Measurements from ENCODE around the gene ADAM12. TPM values are rescaled to one million over a fixed set of nuclear protein-coding genes. Genes with fewer than 3 reads are reported as not detected.

The ADAM12 gene
- total and polyA plus RNA-seq, 4 donors: 0.03 to 0.33 (median 0.19) TPM

GRCh38 chr10:126111516-126111915 lies 276.8 kb downstream of the ADAM12 start:
- no peak for DNase-seq (ENCODE audit: low spot score)
- no peak overlapping the region for H3K4me3 ChIP-seq (ENCODE audit: low read depth in 1 of 3, low read length in 3 of 3)
- no peaks in the 10 kb centered on the region for H3K36me3 ChIP-seq (ENCODE audit: control insufficient read depth in 4 of 4, insufficient read depth in 3 of 4, low read depth in 1 of 4, low read length in 3 of 4)
- H3K27ac ChIP-seq (ENCODE audit: low read depth in 1 of 2, low read length in 2 of 2): no peak overlapping the region
- H3K4me1 ChIP-seq (ENCODE audit: control insufficient read depth in 4 of 4, insufficient read depth in 4 of 4, low read length in 3 of 4): no peaks in the 10 kb centered on the region
- H3K9me3 ChIP-seq (ENCODE audit: control insufficient read depth in 4 of 4, low read length in 3 of 4): no peaks in the 10 kb centered on the region
- H3K27me3 ChIP-seq (ENCODE audit: control insufficient read depth in 4 of 4, insufficient read depth in 4 of 4, low read length in 3 of 4): peaks cover 0 to 4% (median 0%) of the 10 kb centered on the region in 4 donors
- WGBS: 64% methylated on average over 6 of the region's 6 CpGs
- no peak overlapping the region for H3K9ac ChIP-seq (ENCODE audit: low read depth in 1 of 2, low read length in 2 of 2)
- no peak for TF ChIP-seq FOXA2 (IDR thresholded peaks at IDR 0.05)
- no peak for TF ChIP-seq NR2F2 (IDR thresholded peaks at IDR 0.05)

GRCh38 chr10:126110489-126111180 lies 277.6 kb downstream of the ADAM12 start:
- WGBS: 61% methylated on average over 5 of the region's 5 CpGs
- H3K4me1 ChIP-seq (ENCODE audit: control insufficient read depth in 4 of 4, insufficient read depth in 4 of 4, low read length in 3 of 4): no peaks in the 10 kb centered on the region
- H3K36me3 ChIP-seq (ENCODE audit: control insufficient read depth in 4 of 4, insufficient read depth in 3 of 4, low read depth in 1 of 4, low read length in 3 of 4): no peaks in the 10 kb centered on the region
- H3K9me3 ChIP-seq (ENCODE audit: control insufficient read depth in 4 of 4, low read length in 3 of 4): no peaks in the 10 kb centered on the region
- TF ChIP-seq TAF1 (conservative IDR thresholded peaks at IDR 0.05): no peak
- TF ChIP-seq SP1 (IDR thresholded peaks at IDR 0.05): no peak
- no peak for TF ChIP-seq HNF4A (conservative IDR thresholded peaks at IDR 0.05)
- TF ChIP-seq GABPA (IDR thresholded peaks at IDR 0.05 in 1 of 2, conservative IDR thresholded peaks at IDR 0.05 in 1 of 2): no peak
- peaks cover 0 to 4% (median 0%) of the 10 kb centered on the region in 4 donors for H3K27me3 ChIP-seq (ENCODE audit: control insufficient read depth in 4 of 4, insufficient read depth in 4 of 4, low read length in 3 of 4)
- no peak overlapping the region for H3K27ac ChIP-seq (ENCODE audit: low read depth in 1 of 2, low read length in 2 of 2)
- no peak overlapping the region for H3K4me3 ChIP-seq (ENCODE audit: low read depth in 1 of 3, low read length in 3 of 3)
- DNase-seq (ENCODE audit: low spot score): no peak
- no peak overlapping the region for H3K9ac ChIP-seq (ENCODE audit: low read depth in 1 of 2, low read length in 2 of 2)

DNA sequence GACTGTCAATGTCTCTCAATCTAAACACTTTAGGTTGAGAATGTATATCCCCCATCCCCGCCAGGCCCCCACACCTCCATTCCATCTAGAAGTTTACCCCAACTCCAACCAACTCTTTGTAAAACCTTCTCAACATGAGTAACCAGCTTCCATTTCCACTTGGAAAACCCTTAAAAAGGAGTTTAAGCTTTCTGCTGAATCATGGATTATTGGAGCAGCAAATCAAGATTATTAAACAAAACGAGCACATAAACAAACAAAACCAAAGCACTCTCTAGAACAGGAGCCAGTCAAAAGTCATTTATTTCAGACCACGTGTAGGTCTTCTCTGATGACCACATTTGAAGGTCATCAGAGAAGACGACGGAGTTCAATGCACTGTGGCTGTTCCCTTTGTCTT lies 278.4 kb downstream of the ADAM12 start:
- H3K27me3 ChIP-seq (ENCODE audit: control insufficient read depth in 4 of 4, insufficient read depth in 4 of 4, low read length in 3 of 4): peaks cover 0 to 4% (median 0%) of the 10 kb centered on the region in 4 donors
- TF ChIP-seq ATF3 (IDR thresholded peaks at IDR 0.05) (no peak), SP1 (IDR thresholded peaks at IDR 0.05) (no peak), EGR1 (IDR thresholded peaks at IDR 0.05; ENCODE audit: low read depth in 2 of 2) (no peak), ZBTB33 (IDR thresholded peaks at IDR 0.05) (no peak), RXRA (IDR thresholded peaks at IDR 0.05) (no peak), MAX (IDR thresholded peaks at IDR 0.05) (no peak), HNF4A (conservative IDR thresholded peaks at IDR 0.05) (no peak), HNF4G (IDR thresholded peaks at IDR 0.05) (no peak), FOXA1 (IDR thresholded peaks at IDR 0.05) (no peak), YY1 (IDR thresholded peaks at IDR 0.05) (no peak), FOXA2 (IDR thresholded peaks at IDR 0.05) (no peak), JUND (IDR thresholded peaks at IDR 0.05) (no peak), TAF1 (conservative IDR thresholded peaks at IDR 0.05) (no peak)
- TF ChIP-seq, protein P1, sequence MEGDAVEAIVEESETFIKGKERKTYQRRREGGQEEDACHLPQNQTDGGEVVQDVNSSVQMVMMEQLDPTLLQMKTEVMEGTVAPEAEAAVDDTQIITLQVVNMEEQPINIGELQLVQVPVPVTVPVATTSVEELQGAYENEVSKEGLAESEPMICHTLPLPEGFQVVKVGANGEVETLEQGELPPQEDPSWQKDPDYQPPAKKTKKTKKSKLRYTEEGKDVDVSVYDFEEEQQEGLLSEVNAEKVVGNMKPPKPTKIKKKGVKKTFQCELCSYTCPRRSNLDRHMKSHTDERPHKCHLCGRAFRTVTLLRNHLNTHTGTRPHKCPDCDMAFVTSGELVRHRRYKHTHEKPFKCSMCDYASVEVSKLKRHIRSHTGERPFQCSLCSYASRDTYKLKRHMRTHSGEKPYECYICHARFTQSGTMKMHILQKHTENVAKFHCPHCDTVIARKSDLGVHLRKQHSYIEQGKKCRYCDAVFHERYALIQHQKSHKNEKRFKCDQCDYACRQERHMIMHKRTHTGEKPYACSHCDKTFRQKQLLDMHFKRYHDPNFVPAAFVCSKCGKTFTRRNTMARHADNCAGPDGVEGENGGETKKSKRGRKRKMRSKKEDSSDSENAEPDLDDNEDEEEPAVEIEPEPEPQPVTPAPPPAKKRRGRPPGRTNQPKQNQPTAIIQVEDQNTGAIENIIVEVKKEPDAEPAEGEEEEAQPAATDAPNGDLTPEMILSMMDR (IDR thresholded peaks at IDR 0.05; ENCODE audit: low read depth, low read length, missing input control): no peak
- TF ChIP-seq, protein P2, sequence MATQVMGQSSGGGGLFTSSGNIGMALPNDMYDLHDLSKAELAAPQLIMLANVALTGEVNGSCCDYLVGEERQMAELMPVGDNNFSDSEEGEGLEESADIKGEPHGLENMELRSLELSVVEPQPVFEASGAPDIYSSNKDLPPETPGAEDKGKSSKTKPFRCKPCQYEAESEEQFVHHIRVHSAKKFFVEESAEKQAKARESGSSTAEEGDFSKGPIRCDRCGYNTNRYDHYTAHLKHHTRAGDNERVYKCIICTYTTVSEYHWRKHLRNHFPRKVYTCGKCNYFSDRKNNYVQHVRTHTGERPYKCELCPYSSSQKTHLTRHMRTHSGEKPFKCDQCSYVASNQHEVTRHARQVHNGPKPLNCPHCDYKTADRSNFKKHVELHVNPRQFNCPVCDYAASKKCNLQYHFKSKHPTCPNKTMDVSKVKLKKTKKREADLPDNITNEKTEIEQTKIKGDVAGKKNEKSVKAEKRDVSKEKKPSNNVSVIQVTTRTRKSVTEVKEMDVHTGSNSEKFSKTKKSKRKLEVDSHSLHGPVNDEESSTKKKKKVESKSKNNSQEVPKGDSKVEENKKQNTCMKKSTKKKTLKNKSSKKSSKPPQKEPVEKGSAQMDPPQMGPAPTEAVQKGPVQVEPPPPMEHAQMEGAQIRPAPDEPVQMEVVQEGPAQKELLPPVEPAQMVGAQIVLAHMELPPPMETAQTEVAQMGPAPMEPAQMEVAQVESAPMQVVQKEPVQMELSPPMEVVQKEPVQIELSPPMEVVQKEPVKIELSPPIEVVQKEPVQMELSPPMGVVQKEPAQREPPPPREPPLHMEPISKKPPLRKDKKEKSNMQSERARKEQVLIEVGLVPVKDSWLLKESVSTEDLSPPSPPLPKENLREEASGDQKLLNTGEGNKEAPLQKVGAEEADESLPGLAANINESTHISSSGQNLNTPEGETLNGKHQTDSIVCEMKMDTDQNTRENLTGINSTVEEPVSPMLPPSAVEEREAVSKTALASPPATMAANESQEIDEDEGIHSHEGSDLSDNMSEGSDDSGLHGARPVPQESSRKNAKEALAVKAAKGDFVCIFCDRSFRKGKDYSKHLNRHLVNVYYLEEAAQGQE (IDR thresholded peaks at IDR 0.05): no peak
- H3K9ac ChIP-seq (ENCODE audit: low read depth in 1 of 2, low read length in 2 of 2): no peak overlapping the region
- 63% methylated on average over 5 of the region's 5 CpGs for WGBS
- H3K4me3 ChIP-seq (ENCODE audit: low read depth in 1 of 3, low read length in 3 of 3): no peak overlapping the region
- H3K36me3 ChIP-seq (ENCODE audit: control insufficient read depth in 4 of 4, insufficient read depth in 3 of 4, low read depth in 1 of 4, low read length in 3 of 4): no peaks in the 10 kb centered on the region
- no peaks in the 10 kb centered on the region for H3K9me3 ChIP-seq (ENCODE audit: control insufficient read depth in 4 of 4, low read length in 3 of 4)
- H3K4me1 ChIP-seq (ENCODE audit: control insufficient read depth in 4 of 4, insufficient read depth in 4 of 4, low read length in 3 of 4): no peaks in the 10 kb centered on the region
- H3K27ac ChIP-seq (ENCODE audit: low read depth in 1 of 2, low read length in 2 of 2): no peak overlapping the region
- no peak for DNase-seq (ENCODE audit: low spot score)

Measured in liver (tissue), 9 donors.